ENCODE results near the gene MSI2. TPM values are rescaled to one million over a fixed set of nuclear protein-coding genes. Genes with fewer than 3 reads are reported as not detected.

MSI2 gene
- total RNA-seq, 1 donor from 2014 or later, result 33.8 TPM

DNA sequence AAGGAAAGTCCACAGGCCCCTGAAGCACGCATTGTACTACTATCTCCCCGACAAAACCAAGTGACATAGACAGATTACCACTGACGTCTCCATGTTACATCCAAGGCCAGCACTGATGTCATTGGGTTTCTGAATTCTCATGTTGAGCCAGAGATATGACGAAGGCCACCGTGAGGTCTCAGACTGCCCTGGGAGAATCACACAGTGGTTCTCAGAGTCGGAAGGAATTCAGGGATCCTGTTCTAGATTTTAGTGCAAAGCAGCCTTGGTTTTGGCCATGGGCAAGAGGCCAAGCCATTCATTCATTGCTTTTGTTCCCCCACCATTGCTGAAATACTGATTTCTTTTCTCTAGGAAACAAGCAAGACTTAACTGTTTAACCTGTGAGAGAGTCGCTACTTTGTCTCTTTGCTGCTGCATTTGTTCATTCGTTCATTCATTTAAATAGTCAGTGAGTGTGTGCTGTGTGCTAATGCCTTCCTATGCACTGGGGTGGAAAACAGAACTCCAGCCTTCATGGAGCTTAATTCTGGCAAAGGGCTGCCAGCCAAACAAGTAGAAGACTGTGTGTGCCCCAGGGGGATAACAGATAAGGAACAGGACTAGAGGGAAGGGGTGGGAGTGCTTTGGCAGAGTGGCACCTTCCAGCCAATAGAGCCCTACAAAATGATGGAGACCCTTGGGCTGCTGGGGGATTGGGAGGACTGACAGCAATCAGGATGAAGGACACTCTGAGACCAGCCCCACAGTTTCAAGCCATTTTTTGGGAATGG is 222.3 kb downstream of the MSI2 start:
- Histone ChIP-seq H3K27me3 (ENCODE audit: control insufficient read depth, insufficient read depth, low read length) (no peaks in the 10 kb centered on the region), H3K4me3 (ENCODE audit: low read depth, low read length) (no peak overlapping the region), H3K36me3 (ENCODE audit: control insufficient read depth, insufficient read depth, low read length) (no peaks in the 10 kb centered on the region)
- TF ChIP-seq, protein P1, sequence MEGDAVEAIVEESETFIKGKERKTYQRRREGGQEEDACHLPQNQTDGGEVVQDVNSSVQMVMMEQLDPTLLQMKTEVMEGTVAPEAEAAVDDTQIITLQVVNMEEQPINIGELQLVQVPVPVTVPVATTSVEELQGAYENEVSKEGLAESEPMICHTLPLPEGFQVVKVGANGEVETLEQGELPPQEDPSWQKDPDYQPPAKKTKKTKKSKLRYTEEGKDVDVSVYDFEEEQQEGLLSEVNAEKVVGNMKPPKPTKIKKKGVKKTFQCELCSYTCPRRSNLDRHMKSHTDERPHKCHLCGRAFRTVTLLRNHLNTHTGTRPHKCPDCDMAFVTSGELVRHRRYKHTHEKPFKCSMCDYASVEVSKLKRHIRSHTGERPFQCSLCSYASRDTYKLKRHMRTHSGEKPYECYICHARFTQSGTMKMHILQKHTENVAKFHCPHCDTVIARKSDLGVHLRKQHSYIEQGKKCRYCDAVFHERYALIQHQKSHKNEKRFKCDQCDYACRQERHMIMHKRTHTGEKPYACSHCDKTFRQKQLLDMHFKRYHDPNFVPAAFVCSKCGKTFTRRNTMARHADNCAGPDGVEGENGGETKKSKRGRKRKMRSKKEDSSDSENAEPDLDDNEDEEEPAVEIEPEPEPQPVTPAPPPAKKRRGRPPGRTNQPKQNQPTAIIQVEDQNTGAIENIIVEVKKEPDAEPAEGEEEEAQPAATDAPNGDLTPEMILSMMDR (IDR thresholded peaks at IDR 0.05; ENCODE audit: insufficient read depth, low read length, poor library complexity, severe bottlenecking), result no peak
- no peak for DNase-seq (ENCODE audit: low read depth)

DNA sequence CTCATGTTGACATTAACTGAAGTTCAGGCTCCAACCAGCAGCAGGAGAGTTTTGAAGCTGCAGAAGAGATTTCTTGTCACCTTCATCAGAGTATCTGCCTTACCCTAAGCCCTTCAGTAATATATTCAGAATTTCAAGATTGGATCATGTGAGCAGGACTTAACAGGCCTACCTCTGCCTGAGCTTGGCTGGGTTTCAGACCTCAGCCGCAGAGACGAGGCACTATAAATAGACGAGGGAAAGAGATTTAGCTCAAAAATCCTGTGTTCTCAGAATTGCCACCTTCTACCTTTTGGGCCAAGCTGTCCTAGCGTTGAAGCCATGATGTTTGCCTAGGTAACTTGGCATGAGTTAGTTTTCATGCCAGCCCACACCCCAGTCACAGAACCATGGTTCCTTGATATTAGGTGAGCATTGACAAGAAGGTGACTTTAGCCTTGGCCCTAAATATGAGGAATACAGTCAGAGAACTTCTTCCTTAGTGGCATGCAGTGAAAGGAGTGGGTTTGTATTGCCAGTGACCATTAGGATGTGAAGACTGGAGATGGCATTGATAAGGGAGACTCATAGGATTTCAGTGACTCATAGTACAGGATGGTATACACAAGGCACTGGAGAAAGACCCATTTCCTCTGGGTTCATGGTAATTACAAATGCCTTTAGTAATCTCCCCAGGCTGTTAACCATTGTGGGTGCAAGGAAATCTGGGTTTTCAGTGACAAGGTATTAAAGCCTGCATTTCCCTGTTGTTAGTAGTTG is 224.3 kb downstream of the MSI2 start:
- Histone ChIP-seq H3K4me3 (ENCODE audit: low read depth, low read length) (no peak overlapping the region), H3K27me3 (ENCODE audit: control insufficient read depth, insufficient read depth, low read length) (no peaks in the 10 kb centered on the region), H3K36me3 (ENCODE audit: control insufficient read depth, insufficient read depth, low read length) (no peaks in the 10 kb centered on the region)
- no peak for DNase-seq (ENCODE audit: low read depth)
- TF ChIP-seq, protein P1 (IDR thresholded peaks at IDR 0.05; ENCODE audit: insufficient read depth, low read length, poor library complexity, severe bottlenecking), result no peak

DNA sequence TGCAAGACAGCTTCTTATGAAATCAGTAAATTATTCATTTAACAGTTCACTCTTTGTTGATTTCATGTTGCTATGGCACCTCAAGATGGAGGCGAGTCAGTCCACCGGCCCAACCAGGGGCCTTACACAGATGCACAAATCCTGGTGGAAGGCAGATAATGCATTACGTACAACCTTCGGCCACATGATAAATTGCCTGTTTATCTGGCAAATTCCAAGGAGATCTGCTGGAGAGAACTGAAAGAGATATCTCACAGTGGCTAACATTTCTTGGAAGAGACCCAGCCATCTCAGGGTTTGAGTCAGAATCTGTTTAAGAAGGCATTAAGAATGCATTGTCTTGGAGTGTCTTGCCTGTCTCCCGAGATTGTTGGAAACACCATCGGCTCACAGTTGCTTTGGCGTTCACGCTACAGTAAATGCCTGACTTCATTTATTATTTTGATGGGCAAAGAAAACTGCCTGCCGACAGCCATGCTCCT is 225.6 kb downstream of the MSI2 start:
- TF ChIP-seq, protein P1 (IDR thresholded peaks at IDR 0.05; ENCODE audit: insufficient read depth, low read length, poor library complexity, severe bottlenecking), result no peak
- peak; percentile 80 for DNase-seq (ENCODE audit: low read depth)
- no peaks in the 10 kb centered on the region for H3K27me3 ChIP-seq (ENCODE audit: control insufficient read depth, insufficient read depth, low read length)
- no peak overlapping the region for H3K4me3 ChIP-seq (ENCODE audit: low read depth, low read length)
- no peaks in the 10 kb centered on the region for H3K36me3 ChIP-seq (ENCODE audit: control insufficient read depth, insufficient read depth, low read length)

DNA sequence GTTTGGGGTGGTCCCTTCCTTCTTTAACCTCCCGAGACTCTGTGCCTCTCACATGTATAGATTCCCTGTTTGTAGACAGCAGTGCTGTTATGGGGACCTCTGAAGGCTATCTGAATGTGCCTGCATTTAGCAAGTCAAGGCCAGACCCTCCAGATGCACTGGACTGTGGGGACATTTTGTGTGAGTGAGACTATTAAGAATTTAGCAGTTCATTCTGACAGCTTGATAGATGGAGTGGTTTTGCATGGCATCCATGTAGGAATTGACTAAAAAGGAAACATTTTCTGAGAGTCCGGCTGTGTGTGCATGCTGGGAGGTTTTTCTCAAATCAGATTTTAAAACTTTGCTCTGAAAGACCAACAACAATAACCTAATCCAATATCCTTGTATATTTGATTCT is 226.3 kb downstream of the MSI2 start:
- Histone ChIP-seq H3K27me3 (ENCODE audit: control insufficient read depth, insufficient read depth, low read length) (no peaks in the 10 kb centered on the region), H3K36me3 (ENCODE audit: control insufficient read depth, insufficient read depth, low read length) (no peaks in the 10 kb centered on the region), H3K4me3 (ENCODE audit: low read depth, low read length) (no peak overlapping the region)
- TF ChIP-seq, protein P1 (IDR thresholded peaks at IDR 0.05; ENCODE audit: insufficient read depth, low read length, poor library complexity, severe bottlenecking), result no peak
- DNase-seq (ENCODE audit: low read depth), result no peak

DNA sequence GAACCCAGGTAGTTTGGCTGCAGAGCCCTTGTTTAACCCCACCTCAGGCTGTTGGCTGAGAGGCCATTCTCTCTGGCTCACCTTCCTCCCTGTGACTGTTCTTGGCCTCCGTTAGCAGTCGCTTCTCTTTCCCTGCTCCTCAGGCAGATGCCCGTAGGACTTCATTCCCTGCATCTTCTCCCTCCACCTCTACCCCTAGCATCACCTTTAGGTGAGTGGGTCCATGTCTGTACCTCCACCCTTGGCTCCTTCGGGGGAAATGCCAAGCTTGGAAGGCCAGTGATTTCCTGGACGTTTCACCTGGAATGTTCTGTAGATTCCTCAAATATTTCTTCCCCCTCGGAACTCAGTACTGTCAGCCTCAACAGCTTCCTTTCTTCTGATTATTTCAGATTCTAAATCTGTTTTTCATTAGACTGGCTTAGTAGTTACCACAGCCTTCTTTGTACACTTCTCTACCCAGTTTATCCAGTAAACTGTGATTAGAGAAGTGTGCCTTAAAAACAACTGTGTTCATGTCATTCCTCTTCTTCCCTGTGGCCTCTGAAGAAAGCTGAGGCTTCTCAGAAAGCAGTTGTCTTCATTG is 227.9 kb downstream of the MSI2 start:
- H3K36me3 ChIP-seq (ENCODE audit: control insufficient read depth, insufficient read depth, low read length), result no peaks in the 10 kb centered on the region
- no peak for DNase-seq (ENCODE audit: low read depth)
- TF ChIP-seq, protein P1 (IDR thresholded peaks at IDR 0.05; ENCODE audit: insufficient read depth, low read length, poor library complexity, severe bottlenecking), result no peak
- H3K4me3 ChIP-seq (ENCODE audit: low read depth, low read length), result no peak overlapping the region
- no peaks in the 10 kb centered on the region for H3K27me3 ChIP-seq (ENCODE audit: control insufficient read depth, insufficient read depth, low read length)
